SKM-1 treated with dmso at 0.1 percent for 144 hours (cell line): ENCODE measurements around the gene GHRL.
"Not testable (repeated sequence)": the region's sequence is repeated elsewhere in the genome, so short reads cannot be mapped to it uniquely, and the experiment has no call there.

ENCODE experiments used
- DNase-seq: peaks from one replicate; lab custom pipeline; 2025; ENCODE audit not compliant: unreplicated experiment; lab: John Stamatoyannopoulos, UW

GHRL gene

GRCh38 chr3:10300087-10300486 is 7.3 kb upstream of the GHRL start:
- no peak for DNase-seq

- no peak for DNase-seq
These were observed 6.9 kb upstream of the GHRL start for GRCh38 chr3:10299679-10300078.

DNA sequence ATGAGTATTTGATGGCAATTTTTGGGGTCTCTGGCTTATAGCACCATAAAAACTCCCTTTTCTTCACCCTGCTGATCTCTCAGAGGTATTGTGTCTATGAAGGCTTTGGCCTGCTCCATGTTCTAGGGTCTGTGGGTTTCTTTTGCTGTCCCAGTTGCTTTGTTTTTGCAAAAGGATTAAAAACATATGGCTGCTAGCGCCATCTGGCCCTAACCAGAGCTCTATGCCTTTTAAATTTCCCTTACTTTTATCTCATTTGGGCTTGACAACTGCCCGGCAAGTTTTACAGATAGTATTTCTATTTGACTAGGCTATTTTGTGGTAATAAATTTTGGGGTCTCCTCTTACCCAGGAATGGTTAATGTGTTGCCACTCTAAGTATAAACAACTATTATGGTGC is 6.4 kb upstream of the GHRL start:
- DNase-seq: no peak

GRCh38 chr3:10298064-10298463 is 5.3 kb upstream of the GHRL start:
- not testable (repeated sequence) for DNase-seq

DNA sequence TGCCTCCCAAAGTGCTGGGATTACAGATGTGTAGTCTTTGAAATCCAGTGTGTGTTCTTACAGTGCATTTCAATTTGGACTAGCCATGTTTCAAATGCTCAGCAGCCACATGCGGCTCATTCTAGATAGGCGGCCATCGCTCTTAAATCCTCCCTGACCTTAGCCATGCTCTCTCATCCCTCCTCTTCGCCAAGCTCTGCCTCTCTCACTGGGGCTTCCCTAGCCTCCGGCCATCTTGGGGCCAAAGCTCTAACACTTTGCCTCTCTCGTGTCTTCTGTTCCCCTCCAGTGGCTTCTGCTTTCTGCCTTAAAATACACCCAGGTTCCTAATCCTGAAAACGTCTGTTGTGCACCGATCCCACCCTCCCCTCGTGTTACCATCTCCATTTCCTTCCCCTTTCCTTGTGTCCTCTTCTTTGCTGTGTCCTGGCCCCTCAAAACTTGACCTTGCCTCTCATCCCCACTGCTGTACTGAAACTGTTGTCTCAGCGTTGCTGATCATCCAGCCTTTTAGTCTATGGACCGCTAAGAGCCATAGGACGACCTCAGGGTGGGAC is 1.4 kb upstream of the GHRL start:
- DNase-seq: peak; percentile 64

DNA sequence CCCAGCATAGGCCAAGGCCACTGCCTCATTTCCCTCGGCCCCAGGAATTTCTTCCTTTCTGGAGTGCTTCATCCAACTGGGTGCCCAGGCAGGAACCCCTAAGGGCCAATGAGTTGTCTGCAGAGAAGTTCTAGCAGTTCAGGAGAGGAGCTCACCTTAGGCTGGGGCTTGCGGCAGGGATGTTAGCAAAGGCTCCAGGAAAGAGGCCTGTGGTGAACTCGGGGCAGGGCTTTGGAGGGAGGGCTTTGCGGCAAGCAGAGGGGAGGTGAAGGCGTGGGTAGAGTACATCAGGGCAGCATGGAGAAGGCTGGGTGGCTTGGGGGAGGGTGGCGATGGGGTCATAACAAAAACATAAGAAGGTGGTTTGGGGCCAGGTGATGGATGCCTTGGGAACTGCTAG is 1.1 kb downstream of the GHRL start:
- no peak for DNase-seq

DNA sequence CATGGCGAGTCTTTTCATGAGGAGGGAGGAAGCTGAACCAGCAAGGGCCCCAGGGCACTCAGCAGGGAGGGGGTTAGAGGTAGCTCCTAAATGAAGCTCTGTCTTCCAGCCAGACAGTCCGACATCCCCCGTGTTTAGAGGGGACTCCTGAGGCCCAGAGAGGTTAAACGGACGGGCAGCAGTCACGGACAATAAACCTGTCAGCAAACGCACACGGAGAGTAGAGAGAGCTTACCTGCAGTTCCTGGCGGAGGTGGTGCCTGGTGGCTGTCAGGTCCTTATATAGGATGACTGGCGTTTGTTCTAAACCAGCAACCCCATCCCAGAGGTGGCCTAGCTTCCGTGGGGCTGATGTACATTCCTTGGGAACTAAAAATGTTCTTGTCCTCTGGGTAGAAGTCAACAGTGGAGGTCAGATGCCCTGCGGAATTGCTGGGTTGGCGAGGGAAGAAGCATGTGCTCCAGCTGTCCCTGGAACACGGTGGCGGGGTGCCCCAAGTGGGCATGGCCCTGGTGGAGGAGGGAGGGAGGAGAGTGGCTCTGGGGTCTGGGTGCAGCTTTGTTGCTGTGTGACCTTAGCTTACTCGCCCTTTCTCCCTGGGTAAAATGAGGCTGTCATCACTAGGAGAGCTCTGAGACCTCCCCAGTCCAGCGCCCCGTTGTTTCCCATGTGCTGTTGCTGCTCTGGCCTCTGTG is 2.1 kb downstream of the GHRL start:
- DNase-seq: no peak

DNA sequence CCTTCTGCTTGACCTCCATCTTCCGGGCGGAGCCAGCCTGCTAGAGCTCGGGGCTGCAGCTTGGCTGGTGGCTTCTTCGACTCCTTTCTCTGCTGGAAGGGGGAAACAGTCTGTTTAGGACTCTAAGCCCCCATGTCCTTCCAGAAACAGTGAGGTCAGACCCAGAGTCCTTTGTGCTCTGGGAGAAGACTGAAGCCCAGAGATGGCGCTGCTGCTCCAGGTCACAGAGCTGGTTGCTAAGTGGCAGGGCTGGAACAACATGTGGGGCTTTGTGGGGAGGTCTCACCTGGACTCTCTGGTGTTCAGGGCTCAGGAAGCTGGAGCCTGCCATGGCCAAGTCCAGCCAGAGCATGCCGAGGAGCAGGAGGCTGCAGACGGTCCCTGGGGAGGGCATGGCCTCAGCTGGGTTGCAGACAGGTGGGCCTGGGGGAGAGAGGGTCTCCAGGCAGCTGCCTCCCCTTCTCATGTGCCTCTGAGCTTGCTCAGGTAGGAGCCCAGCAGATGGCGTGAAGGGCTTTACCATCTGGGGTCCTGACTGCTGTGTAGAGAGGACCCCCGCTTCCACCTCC is 2.9 kb downstream of the GHRL start:
- DNase-seq: no peak

- DNase-seq: no peak
These were observed 3.7 kb downstream of the GHRL start for GRCh38 chr3:10289077-10289476.

DNA sequence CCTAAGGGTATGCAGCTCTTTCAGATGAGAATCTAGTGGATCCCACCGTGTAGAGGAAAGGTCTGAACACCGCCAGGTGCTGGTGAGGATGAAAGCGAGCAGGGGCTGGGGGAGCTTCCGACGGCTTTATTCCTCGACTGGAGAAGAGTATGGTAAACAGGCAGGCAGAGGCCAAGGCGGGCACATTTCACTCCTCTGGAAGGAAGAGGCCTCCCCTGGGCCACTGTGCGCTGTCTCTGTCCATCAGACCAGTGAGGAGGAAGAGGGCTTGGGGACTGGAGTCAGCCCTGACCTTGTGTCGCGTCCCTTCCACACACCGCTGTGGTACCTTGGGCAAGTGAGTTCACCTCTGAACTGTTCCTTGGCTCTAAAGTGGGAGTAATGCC is 4.2 kb downstream of the GHRL start:
- no peak for DNase-seq

DNA sequence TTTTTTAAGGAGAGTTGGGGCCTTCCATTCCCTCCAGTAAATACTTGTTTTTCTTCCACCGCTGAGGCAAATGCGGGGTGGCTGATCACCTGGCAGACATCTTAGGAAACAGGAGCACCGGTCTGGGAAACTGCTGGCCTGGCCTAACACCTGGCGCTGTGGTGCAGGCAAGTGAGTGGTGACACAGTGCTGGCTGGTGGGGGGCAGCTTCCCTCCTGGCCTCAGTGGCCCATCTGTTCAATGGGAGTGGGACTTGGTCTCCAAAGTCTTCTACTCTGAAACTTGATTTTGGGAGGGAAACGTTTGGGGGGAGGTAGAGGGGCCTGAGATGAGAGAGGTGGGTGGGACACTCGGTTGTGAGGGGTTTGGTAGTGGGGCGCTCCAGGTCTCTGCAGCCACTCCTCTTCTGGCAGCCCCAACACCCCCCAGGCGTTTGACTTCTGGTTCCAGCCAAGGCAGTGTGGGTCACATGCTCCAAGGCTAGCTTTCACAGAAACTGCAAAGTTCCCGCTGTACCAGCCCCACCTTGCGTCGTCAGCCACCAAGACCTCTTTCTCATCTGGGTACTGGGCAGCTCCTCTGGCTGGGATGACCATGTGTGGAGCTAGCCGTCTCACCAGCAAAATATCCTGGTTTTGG is 4.7 kb downstream of the GHRL start:
- DNase-seq: no peak

GRCh38 chr3:10286596-10287295 is 6.0 kb downstream of the GHRL start:
- no peak for DNase-seq

- no peak for DNase-seq
These were observed 6.6 kb downstream of the GHRL start for GRCh38 chr3:10286133-10286524.

DNA sequence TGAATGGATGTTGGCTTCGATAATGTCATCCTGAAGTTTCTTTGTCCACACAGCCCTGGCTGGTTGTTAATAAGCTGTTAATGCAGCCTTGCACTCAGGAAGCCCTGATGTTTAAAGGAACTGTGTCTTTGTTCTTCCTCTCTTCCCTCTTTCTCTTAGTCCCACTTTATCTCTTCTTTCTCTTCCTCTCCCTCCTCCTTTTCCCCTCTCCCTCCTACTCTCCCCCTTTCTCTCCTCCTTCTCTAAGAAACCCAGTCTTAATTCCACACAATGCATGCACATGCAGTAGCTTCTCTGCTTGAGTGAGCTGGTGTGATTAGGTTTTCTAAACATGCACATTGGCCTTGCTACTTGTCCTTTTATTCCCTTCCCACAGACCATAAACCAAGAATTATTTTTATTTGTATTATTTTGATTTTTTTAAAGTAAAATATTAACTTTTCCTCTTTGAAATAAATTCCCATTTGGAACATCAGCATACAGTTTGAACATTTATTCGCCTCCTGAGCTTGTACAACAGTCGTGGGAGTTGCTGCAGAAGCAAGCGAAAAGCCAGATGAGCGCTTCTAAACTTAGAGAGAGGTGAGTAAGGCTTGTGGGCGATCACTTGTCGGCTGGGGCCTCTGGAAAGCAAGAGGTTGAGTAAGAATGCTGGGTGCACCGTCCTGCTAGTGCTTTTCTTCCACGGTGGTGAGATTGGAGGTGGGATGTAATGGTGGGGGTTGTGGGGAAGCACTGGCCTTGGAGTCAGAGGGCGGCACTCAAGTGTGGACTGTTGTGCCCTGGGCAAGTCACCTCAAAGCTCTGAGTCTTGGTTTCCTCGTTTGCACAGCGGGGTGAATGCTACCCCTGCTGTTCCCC is 7.2 kb downstream of the GHRL start:
- no peak for DNase-seq

GRCh38 chr3:10284496-10284895 is 8.3 kb downstream of the GHRL start:
- DNase-seq: no peak

- no peak for DNase-seq
These were observed 9.1 kb downstream of the GHRL start for GRCh38 chr3:10283638-10284037.

- no peak for DNase-seq
These were observed 10.8 kb downstream of the GHRL start for GRCh38 chr3:10281951-10282350.

DNA sequence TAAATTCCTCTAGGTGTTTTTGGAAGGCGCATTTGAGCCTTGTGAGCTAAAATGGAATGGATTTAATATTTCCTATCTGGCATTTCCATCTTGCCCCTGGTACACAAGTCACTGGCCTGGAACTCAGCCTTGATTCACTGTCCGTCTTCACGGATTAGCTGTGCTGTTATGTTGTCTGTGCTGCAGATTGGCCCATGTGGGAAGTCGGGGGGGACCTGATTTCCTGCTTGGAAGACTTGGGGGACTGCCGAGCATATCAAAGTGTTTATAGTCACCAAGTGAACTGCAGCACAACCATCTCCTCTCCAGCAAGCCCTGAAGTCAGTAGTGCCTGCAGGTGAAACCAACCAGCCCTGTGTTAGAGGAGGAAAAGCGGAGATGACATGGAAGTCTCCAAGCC is 12.2 kb downstream of the GHRL start:
- DNase-seq: no peak

DNA sequence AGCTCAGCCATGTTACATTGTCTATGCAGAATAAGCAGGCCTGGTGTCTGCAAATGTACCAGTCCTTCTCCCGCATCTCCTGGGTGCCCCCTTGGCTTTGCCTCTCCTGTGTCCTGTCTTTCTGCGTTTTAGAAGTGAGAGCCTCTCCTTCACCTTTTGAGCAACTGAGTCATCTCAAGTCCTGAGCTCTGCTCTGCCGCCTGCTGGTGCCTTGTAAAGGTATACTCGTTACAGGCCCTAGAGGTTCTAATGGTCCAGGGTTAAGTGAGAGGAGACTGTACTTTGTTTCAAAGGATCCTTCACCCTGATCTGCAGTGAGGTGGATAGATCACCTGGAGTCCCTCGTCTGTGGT is 12.6 kb downstream of the GHRL start:
- DNase-seq: no peak

- no peak for DNase-seq
These were observed 13.2 kb downstream of the GHRL start for GRCh38 chr3:10279384-10280176.
